Measurements from ENCODE around the gene HIF1A. TPM values are rescaled to one million over a fixed set of nuclear protein-coding genes. Genes with fewer than 3 reads are reported as not detected.

Gene HIF1A
- total RNA-seq, 2 donors from 2014 or later = 114 to 305 TPM

GRCh38 chr14:61780125-61780524 lies 84.8 kb downstream of the HIF1A start:
- Histone ChIP-seq H3K36me3 (peaks cover 20% of the 10 kb centered on the region), H3K27me3 (replicated peaks; ENCODE audit: insufficient read depth) (no peaks in the 10 kb centered on the region), H3K9me3 (no peaks in the 10 kb centered on the region), H3K27ac (no peak overlapping the region), H3K4me3 (no peak overlapping the region), H3K4me1 (ENCODE audit: control insufficient read depth in 1 of 2, low read depth in 2 of 2) (no peaks in the 10 kb centered on the region)
- ATAC-seq (ENCODE audit: insufficient number of reproducible peaks, low FRiP score, low read depth) = no peak
- no peak for DNase-seq (ENCODE audit: low spot score)
- TF ChIP-seq CTCF (IDR thresholded peaks at IDR 0.05) = no peak

DNA sequence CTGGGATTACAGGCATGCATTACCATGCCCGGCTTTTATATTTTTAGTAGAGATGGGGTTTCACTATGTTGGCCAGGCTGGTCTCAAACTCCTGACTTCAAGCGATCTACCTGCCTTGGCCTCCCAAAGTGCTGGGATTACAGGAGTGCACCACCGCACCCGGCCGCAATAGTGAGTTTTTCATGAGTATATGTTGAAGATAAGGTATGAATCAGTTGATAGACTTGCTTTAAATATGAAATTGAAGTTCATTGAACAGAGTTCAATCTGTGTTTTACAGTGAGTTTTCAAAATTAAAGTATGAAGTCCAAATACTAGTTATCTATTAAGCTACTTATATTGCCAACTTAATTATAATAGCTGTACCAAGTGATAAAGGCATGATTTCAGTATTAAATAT lies 102.0 kb downstream of the HIF1A start:
- no peak for TF ChIP-seq CTCF (IDR thresholded peaks at IDR 0.05)
- no peaks in the 10 kb centered on the region for H3K4me1 ChIP-seq (ENCODE audit: control insufficient read depth in 1 of 2, low read depth in 2 of 2)
- no peak for DNase-seq (ENCODE audit: low spot score)
- ATAC-seq (ENCODE audit: insufficient number of reproducible peaks, low FRiP score, low read depth) = no peak
- H3K36me3 ChIP-seq = peaks cover 4% of the 10 kb centered on the region
- no peaks in the 10 kb centered on the region for H3K9me3 ChIP-seq
- no peak overlapping the region for H3K4me3 ChIP-seq
- no peak overlapping the region for H3K27ac ChIP-seq
- no peaks in the 10 kb centered on the region for H3K27me3 ChIP-seq (replicated peaks; ENCODE audit: insufficient read depth)

Other genes with a start within 250 kb of the HIF1A start
- gene SNAPC1, start 66.9 kb downstream of the HIF1A start, total RNA-seq = 10 to 100 TPM in 1 of 2 donors, 1 to 10 TPM in 1; 8.6 to 10.4 TPM
- gene SYT16, start 117.2 kb downstream of the HIF1A start, total RNA-seq = not detected

Measured in thoracic aorta (tissue), 2 donors.